SK-N-SH (cell line): Measurements from ENCODE around the gene TRIP13.

ENCODE experiments used
- POLR2AphosphoS5 ChIP-seq: IDR thresholded peaks from 2 replicates; pipeline ENCODE4 v1.6.1; 2012; ENCODE audit warnings: low read depth, low read length
- SIN3A ChIP-seq: IDR thresholded peaks from 2 replicates; pipeline ENCODE4 v1.6.1; 2012; ENCODE audit warnings: low read depth, mild to moderate bottlenecking, low read length, moderate library complexity, borderline replicate concordance
- USF2 ChIP-seq: fragments of 150-350 bp; IDR thresholded peaks from 2 replicates; pipeline ENCODE4 v1.6.1; 2017; ENCODE audit warnings: antibody characterized with exemption, low read length, low read depth, borderline replicate concordance

DNA sequence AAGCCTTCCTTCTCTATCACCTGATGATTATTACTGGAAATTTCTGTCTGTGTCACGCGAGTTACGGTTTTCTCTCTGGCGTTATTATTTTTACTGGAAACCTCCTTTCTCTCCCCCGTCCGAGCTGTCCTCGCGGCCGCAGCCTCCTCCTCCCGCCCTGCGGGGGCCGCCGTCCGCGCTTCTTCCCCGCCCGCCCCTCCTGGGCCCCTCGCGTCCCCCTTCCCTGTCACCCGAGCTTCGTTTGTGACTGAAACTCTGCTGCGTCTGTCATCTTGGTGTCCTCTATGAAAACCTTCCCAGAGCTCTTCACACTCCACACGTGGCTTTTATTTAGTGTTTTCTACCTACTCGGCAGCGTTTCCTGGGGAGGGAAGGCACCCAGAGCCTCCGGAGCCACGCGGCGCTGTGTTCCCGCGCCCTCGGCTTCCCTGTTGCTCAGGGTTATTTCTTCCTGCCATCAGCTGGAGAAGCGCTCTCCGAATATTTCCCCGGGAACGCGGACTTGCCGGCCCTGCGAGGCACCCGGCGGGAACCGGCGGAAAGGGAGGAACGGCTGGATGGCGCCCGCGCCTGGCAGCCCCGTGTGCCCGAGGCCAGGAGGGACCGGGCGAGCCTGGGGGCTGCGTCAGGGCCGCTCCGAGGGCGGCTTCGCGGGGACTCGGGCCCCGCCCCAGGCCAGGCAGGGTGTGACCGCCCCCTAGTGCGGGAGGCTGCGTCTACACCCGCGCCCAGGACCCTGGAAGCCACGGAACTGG lies 33.9 kb downstream of the TRIP13 start:
- TF ChIP-seq POLR2AphosphoS5: no peak
- TF ChIP-seq SIN3A: no peak
- TF ChIP-seq USF2: no peak
